ENCODE measurements around the gene FERMT2. TPM values are rescaled to one million over a fixed set of nuclear protein-coding genes. Genes with fewer than 3 reads are reported as not detected.

FERMT2 gene
- total RNA-seq, 4 donors from 2014 or later, result 57.1 to 98.5 (median 74.2) TPM

GRCh38 chr14:52918486-52918885 lies 32.4 kb downstream of the FERMT2 start:
- intact Hi-C loops (cut with DNase I), result no loop called here
- Histone ChIP-seq H3K27me3 (no peaks in the 10 kb centered on the region), H3K4me1 (peaks cover 33 to 50% of the 10 kb centered on the region in 2 donors), H3K4me3 (replicated peaks in 1 of 3) (no peak overlapping the region), H3K9me3 (no peaks in the 10 kb centered on the region), H3K36me3 (no peaks in the 10 kb centered on the region), H3K27ac (peak overlapping the region in 1 of 3 donors; percentile 63)
- DNase-seq, result no peak
- no peak for TF ChIP-seq POLR2A (IDR thresholded peaks at IDR 0.05)
- peak in 1 of 6 experiments; percentile 3 for TF ChIP-seq CTCF (IDR thresholded peaks at IDR 0.05)

GRCh38 chr14:52917735-52918134 lies 33.1 kb downstream of the FERMT2 start:
- DNase-seq, result no peak
- 88 to 95% methylated on average over 1 of the region's 1 CpG for WGBS, 2 donors
- Histone ChIP-seq H3K9me3 (no peaks in the 10 kb centered on the region), H3K27ac (peak overlapping the region in 1 of 3 donors; percentile 63), H3K4me1 (peaks cover 25 to 43% of the 10 kb centered on the region in 2 donors), H3K4me3 (replicated peaks in 1 of 3) (no peak overlapping the region), H3K27me3 (no peaks in the 10 kb centered on the region), H3K36me3 (no peaks in the 10 kb centered on the region)
- no peak for TF ChIP-seq CTCF (IDR thresholded peaks at IDR 0.05)
- no peak for TF ChIP-seq POLR2A (IDR thresholded peaks at IDR 0.05)
- intact Hi-C loops (cut with DNase I), result no loop called here

- Histone ChIP-seq H3K9me3 (no peaks in the 10 kb centered on the region), H3K4me1 (peaks cover 10 to 20% of the 10 kb centered on the region in 2 donors), H3K4me3 (replicated peaks in 1 of 3) (no peak overlapping the region), H3K36me3 (no peaks in the 10 kb centered on the region), H3K27me3 (no peaks in the 10 kb centered on the region), H3K27ac (no peak overlapping the region)
- no peak for DNase-seq
- intact Hi-C loops (cut with DNase I), result no loop called here
- 94 to 95% methylated on average over 3 of the region's 3 CpGs for WGBS, 2 donors
- TF ChIP-seq CTCF (IDR thresholded peaks at IDR 0.05), result no peak
Measured at GRCh38 chr14:52914295-52914694, 36.6 kb downstream of the FERMT2 start.

- H3K27ac ChIP-seq, result no peak overlapping the region
- DNase-seq, result no peak
- peaks cover 3 to 21% of the 10 kb centered on the region in 2 donors for H3K4me1 ChIP-seq
Measured at GRCh38 chr14:52913271-52913670, 37.6 kb downstream of the FERMT2 start.

GRCh38 chr14:52911904-52912303 lies 38.9 kb downstream of the FERMT2 start:
- no peak overlapping the region for H3K4me3 ChIP-seq (replicated peaks in 1 of 3)
- TF ChIP-seq POLR2A (IDR thresholded peaks at IDR 0.05) (no peak), CTCF (IDR thresholded peaks at IDR 0.05) (no peak)
- intact Hi-C loops (cut with DNase I), result no loop called here
- 89 to 92% methylated on average over 3 of the region's 3 CpGs for WGBS, 2 donors
- peaks cover 0 to 12% of the 10 kb centered on the region in 2 donors for H3K4me1 ChIP-seq
- no peak for DNase-seq
- H3K27me3 ChIP-seq, result no peaks in the 10 kb centered on the region
- H3K36me3 ChIP-seq, result no peaks in the 10 kb centered on the region
- no peak overlapping the region for H3K27ac ChIP-seq
- H3K9me3 ChIP-seq, result no peaks in the 10 kb centered on the region

More at GRCh38 chr14:52913271-52913670, 37.6 kb downstream of the FERMT2 start:
- TF ChIP-seq POLR2A (IDR thresholded peaks at IDR 0.05) (no peak), CTCF (IDR thresholded peaks at IDR 0.05) (no peak)
- Histone ChIP-seq H3K27me3 (no peaks in the 10 kb centered on the region), H3K9me3 (no peaks in the 10 kb centered on the region), H3K36me3 (no peaks in the 10 kb centered on the region), H3K4me3 (replicated peaks in 1 of 3) (no peak overlapping the region)
- 66 to 68% methylated on average over 4 of the region's 4 CpGs for WGBS, 2 donors
- intact Hi-C loops (cut with DNase I), result no loop called here
